Kidney (tissue), 14 donors: ENCODE results near the gene LCE2D. TPM values are rescaled to one million over a fixed set of nuclear protein-coding genes. Genes with fewer than 3 reads are reported as not detected.

ENCODE experiments used
- DNase-seq, 5 donors: peaks; one replicate each; pipeline ENCODE4 v3.0.0-alpha.2; 2013 to 2020
- FAIRE-seq: peaks from 2 replicates; lab custom pipeline; 2012; peaks lifted over from hg19 to GRCh38; lab: Jason Lieb, UNC
- H3K27ac ChIP-seq, 2 donors: one replicate each; pipeline ENCODE4 v1.7.0; 2013; ENCODE audit warnings: low read depth in 2 of 2, low read length in 2 of 2, inconsistent platforms in 1 of 2
- H3K27me3 ChIP-seq: one replicate; pipeline ENCODE4 v1.7.1; 2013; ENCODE audit warnings: low read length, inconsistent platforms; ENCODE audit not compliant: control insufficient read depth, insufficient read depth
- H3K36me3 ChIP-seq, 3 donors: one replicate each; pipeline versions ENCODE4 v1.7.0 to v1.7.1; 2013; ENCODE audit warnings: low read length in 3 of 3, control low read depth in 1 of 3, inconsistent platforms in 1 of 3; ENCODE audit not compliant: insufficient read depth in 3 of 3, control insufficient read depth in 2 of 3
- H3K4me1 ChIP-seq, 3 donors: one replicate each; pipeline versions ENCODE4 v1.7.0 to v1.7.1; 2013; ENCODE audit warnings: low read length in 3 of 3, inconsistent platforms in 1 of 3, low read depth in 1 of 3; ENCODE audit not compliant: control insufficient read depth in 2 of 3, insufficient read depth in 2 of 3
- H3K4me3 ChIP-seq, 3 donors: one replicate each; pipeline versions ENCODE4 v1.7.0 to v1.8.1; 2013; ENCODE audit warnings: low read length in 3 of 3, control low read depth in 1 of 3, inconsistent platforms in 1 of 3
- H3K9ac ChIP-seq, 3 donors: one replicate each; pipeline versions ENCODE4 v1.7.0 to v1.7.1; 2013; ENCODE audit warnings: low read length in 3 of 3, control low read depth in 1 of 3, inconsistent platforms in 1 of 3
- H3K9me3 ChIP-seq, 3 donors: one replicate each; pipeline versions ENCODE4 v1.7.0 to v1.7.1; 2013; ENCODE audit warnings: low read length in 3 of 3, control low read depth in 1 of 3, inconsistent platforms in 1 of 3; ENCODE audit not compliant: control insufficient read depth in 2 of 3, insufficient read depth in 1 of 3
- CTCF ChIP-seq: IDR thresholded peaks from 3 replicates; pipeline ENCODE4 v1.5.1; 2012; ENCODE audit warnings: mild to moderate bottlenecking, moderate library complexity, borderline replicate concordance; ENCODE audit not compliant: insufficient read depth; ENCODE audit errors: extremely low read depth
- intact Hi-C: fragments of 100-400 bp; cut with DNase I; formaldehyde crosslinking; loops from one replicate; pipeline ENCODE4 v1.11.1; 2022
- polyA plus RNA-seq: library from polyadenylated mRNA; stranded (reverse); fragments of 350-450 nt; fragmentation: Illumina TruSeq; extraction: RNeasy Lipid Tissue Mini Kit (QIAGEN cat#74804); gene quantifications from one replicate; pipeline ENCODE4 v1.2.3, GENCODE V29; 2014; ENCODE audit warnings: low read depth, low replicate concordance; ENCODE audit not compliant: insufficient read depth
- total RNA-seq: library from RNA; stranded (reverse); fragmentation: NEBNext Ultra II Directional; extraction: Animal tissue kit (Norgen Biotek cat#: 25700); gene quantifications from one replicate; pipeline ENCODE4 v1.2.1, GENCODE V29; 2021
- donor health status: control.
- donor health status: control.
- donor health status: control.
- donor health status: control.
- donor health status: control.
- donor health status: DM: yes; HTN: yes; CAD: no.
- donor health status: Normal renal cell carcinoma (clear cell type).

The LCE2D gene
- total and polyA plus RNA-seq, 2 donors from 2014 or later, result not detected

GRCh38 chr1:152623203-152623844 lies 39.9 kb upstream of the LCE2D start:
- no peak for FAIRE-seq
- no peak overlapping the region for H3K27ac ChIP-seq
- no peak for TF ChIP-seq CTCF
- H3K9ac ChIP-seq, result no peak overlapping the region
- H3K27me3 ChIP-seq, result no peaks in the 10 kb centered on the region
- intact Hi-C loops, result no loop called here
- no peaks in the 10 kb centered on the region for H3K36me3 ChIP-seq
- no peak for DNase-seq
- peaks cover 0 to 10% (median 8%) of the 10 kb centered on the region in 3 donors for H3K9me3 ChIP-seq
- no peak overlapping the region for H3K4me3 ChIP-seq
- H3K4me1 ChIP-seq, result no peaks in the 10 kb centered on the region

- H3K4me3 ChIP-seq, result no peak overlapping the region
- DNase-seq (no peak), FAIRE-seq (no peak)
- no peak for TF ChIP-seq CTCF
- H3K9me3 ChIP-seq, result no peaks in the 10 kb centered on the region
- intact Hi-C loops, result no loop called here
- H3K27ac ChIP-seq, result no peak overlapping the region
- H3K27me3 ChIP-seq, result no peaks in the 10 kb centered on the region
- no peaks in the 10 kb centered on the region for H3K4me1 ChIP-seq
- H3K9ac ChIP-seq, result no peak overlapping the region
- no peaks in the 10 kb centered on the region for H3K36me3 ChIP-seq
Measured at GRCh38 chr1:152626744-152627143, 36.4 kb upstream of the LCE2D start.

GRCh38 chr1:152630596-152630995 lies 32.6 kb upstream of the LCE2D start:
- Histone ChIP-seq H3K27ac (no peak overlapping the region), H3K4me1 (no peaks in the 10 kb centered on the region), H3K9me3 (peaks cover 0 to 3% (median 0%) of the 10 kb centered on the region in 3 donors), H3K36me3 (no peaks in the 10 kb centered on the region), H3K9ac (no peak overlapping the region), H3K4me3 (no peak overlapping the region), H3K27me3 (no peaks in the 10 kb centered on the region)
- intact Hi-C loops, result no loop called here
- no peak for FAIRE-seq
- no peak for TF ChIP-seq CTCF
- no peak for DNase-seq

- Histone ChIP-seq H3K9ac (no peak overlapping the region), H3K36me3 (no peaks in the 10 kb centered on the region), H3K27me3 (no peaks in the 10 kb centered on the region), H3K9me3 (peaks cover 0 to 8% (median 4%) of the 10 kb centered on the region in 3 donors), H3K27ac (no peak overlapping the region), H3K4me1 (no peaks in the 10 kb centered on the region), H3K4me3 (no peak overlapping the region)
- no peak for TF ChIP-seq CTCF
- no peak for DNase-seq
- intact Hi-C loops, result no loop called here
- no peak for FAIRE-seq
Measured at GRCh38 chr1:152640351-152640750, 22.8 kb upstream of the LCE2D start.
